Middle frontal gyrus (tissue), 1 donor: ENCODE results near the gene CNOT1.
"Not testable (repeated sequence)": the region's sequence is repeated elsewhere in the genome, so short reads cannot be mapped to it uniquely, and the experiment has no call there.

Experiments used
- DNase-seq: peaks from one replicate; pipeline ENCODE4 v3.0.0-alpha.2; 2015; ENCODE audit warnings: low spot score; ENCODE audit errors: extremely low spot score

Gene CNOT1

DNA sequence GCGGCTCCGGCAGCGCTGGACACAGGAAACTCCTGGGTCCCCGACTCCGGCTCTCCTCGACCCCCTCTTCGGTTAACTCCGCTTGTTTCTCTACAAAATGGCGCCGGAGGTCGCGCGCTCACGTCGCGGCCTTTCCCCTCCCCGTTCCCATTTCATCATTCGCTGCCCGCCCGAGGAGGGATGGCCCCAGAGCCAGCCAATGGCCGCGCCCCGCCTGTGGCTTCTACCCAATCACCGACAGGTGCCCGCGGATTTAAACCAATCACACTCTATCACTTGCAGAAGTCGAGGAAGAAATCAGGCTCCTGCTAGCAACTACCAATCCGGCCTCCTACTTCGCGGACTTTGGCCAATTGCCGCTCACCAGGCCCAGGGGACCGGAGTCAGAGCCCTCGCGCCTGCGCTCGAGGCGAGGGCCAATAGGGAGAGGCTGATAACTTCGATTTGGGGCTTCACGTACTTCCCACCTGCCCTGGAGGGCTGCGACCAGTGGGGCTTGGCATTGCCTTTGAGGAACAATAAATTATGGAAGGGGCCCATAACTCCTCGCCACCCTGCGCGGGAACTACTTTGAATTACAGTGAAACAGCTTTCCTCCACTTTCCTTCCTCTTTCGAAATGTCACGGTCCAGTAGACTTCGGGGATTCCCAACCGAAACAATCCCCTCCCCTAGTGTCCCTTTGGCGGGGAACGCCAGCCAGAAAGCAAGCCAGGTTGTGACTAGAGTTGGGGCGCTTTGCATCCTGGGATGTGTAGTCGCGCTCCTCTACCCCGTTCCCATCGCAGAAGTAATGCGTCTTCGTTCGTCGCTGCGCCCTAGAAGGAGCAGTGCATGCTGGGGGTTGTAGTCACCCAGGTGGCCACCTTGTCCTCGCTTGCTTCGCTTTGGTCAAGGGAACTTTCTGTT is at the start of gene CNOT1:
TSS of gene CNOT1 (minus strand) at position 94 of the 908 bp plus-strand sequence. CDS start 30,489 bp downstream, outside the sequence.
- DNase-seq, result peak; percentile 96

DNA sequence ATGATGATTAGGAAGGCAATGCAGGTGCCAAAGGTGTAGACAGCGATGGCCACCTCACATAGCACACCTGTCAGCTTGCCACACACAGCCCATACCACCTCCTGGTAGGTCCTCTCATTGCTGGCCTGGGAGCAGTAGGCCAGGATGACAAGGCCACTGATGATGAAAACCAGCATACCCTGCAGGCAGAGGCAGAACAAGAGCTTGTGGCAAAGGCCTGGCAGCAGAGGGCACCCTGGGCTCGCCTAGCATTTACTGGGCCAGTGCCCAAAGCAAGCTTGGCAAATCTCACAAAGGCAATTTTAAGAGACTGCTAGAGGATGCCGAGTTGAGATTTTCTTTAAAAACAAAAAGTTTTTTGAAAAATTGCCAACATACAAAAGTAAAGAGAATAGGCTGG is 49.1 kb upstream of the CNOT1 start:
- no peak for DNase-seq

DNA sequence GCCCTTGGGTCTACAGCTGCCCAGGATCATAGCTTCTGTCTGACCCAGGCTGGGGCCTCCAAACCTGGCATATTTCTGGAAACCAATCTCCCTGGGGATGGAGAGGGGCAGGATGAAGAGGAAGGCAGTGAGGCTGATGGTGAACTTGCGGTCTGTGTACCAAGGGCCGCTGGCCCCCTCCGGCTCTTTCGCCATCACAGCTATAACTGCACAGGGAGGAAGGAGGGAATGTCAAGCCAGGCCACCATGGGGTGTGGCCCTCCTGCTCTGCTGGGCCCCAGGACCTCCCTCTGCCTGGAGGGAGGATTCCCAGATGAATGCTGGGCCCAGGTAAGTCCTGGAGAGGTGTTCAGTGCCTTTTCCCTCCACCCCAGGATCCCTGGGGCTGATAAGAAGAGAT is 48.6 kb upstream of the CNOT1 start:
- no peak for DNase-seq

DNA sequence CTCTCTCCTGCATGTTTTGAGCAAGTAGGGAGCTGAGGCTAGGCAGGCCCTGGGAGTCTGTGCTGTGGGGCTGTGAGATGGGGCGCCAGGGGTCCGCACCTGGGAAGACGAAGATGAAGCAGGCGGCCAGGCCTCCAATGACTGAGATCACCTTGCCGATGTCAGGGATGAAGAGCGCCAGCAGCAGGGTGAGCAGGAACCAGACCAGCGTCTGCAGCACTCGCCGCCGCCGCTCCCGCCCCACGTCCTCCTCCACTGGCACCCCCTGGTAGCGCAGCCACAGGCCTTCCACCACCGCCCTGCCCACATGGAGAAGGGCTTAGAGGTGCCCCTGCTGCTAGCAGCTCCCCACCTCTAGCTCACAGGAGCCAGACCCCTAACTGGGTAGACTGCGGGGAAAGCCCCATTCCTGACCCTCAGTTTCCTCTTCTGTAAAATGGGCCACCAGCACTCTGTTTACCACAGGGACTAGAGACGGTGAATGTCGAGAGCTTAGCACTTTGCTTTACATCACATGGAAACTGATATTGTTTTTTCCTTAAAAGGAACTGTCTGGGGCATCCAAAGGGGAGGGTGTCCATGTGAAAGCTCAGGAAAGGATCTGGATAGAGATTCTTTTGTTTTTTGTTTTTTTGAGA is 41.4 kb upstream of the CNOT1 start:
- DNase-seq, result no peak

DNA sequence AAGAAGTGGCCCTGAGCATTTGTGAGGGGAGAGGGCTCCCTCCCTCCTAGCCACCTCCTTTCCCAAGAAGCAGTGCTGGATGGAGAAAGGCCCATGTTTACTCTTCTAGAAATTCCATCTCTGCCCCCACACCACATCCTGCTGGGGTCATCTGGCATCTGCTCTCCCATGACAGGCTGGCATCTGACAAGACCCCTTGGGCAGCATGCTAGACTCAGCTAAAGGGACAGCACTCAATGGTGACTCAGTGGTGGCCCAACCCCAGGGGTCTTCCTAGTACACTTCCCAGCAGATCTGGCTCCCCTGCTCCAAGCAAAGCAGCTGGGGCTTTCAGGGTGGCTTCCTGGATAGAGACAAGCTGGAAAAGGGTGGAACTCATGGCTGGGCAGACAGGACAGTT is 40.6 kb upstream of the CNOT1 start:
- no peak for DNase-seq

DNA sequence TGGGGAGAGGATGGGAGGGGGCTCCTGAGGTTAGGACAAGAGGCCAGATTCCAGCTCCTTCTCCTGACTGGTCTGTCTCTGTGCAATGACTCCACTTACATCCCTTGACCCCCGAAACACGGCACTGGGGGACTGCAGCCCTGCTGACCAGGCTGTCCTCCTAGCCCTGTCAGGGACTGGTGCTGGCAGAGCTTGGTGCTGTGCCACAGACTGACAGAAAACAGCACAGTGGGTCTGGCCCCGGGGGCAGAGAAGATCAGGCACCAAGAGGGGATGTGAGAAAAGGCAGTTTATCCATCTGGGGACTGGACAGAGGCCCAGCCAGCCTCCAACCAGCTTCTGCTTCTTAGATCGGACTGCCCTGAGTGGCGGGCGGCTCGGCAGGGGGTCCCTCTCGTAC is 35.6 kb upstream of the CNOT1 start:
- no peak for DNase-seq

DNA sequence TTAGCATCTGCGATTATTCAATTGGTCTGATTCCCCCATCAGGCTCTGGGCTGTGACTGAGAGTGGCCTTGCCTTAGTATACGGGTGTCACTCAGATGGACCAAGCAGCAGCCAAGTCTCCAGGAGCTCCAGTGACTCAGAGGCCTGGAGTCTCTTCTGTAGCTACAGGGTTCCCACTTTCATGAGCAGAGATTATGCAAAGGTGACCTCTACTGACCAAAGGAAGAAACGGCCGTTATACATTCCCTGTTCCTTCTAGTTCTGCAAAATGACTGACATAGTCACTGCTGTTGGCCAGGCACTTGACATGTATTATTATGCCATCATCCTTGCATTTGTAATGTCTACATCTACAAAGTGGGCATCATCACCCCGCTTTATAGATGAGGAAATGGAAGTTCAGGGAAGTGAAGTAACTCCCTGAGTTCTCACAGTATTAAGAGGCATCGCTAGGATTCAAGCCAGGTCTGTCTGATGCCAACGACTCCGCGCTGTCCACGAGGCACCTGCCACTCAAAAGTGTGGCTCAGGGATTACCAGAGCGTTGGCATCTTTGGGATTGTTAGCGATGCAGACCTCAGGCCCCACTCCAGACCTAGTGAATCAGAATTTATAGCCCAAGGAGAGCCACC is 31.7 kb upstream of the CNOT1 start:
- peak; percentile 27 for DNase-seq

DNA sequence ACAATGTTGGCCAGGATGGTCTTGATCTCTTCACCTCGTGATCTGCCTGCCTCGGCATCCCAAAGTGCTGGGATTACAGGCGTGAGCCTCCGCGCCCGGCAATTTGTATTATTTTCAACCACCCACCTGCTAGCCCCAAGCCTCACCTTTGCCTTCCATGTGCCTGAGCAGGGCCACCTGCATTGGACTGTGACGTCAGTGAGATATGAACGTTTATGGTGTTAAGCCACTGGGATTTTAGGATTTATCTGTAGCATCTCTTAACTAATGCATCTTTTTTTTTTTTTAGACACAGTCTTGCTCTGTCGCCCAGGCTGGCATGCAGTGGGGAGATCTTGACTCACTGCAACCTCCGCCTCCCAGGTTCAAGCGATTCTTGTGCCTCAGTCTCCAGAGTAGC is 30.3 kb upstream of the CNOT1 start:
- not testable (repeated sequence) for DNase-seq

DNA sequence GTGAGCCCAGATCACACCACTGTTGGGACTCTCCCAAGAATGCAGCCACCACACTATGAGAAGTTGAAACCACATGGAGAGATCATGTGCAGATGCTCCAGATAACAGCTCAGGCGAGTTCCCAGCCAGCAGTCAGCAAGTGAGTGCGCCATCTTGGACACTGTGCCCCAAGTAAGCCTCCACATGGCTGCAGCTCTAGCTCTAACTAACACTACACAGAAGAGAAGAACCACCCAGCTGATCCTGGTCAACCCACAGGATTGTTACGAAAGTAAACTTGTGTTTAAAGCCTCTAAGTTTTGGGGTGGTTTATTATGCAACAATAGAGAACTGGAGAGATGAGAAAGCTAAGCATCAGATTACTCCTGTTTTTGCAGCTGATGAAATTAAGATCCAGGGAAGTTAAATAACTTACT is 29.2 kb upstream of the CNOT1 start:
- no peak for DNase-seq

DNA sequence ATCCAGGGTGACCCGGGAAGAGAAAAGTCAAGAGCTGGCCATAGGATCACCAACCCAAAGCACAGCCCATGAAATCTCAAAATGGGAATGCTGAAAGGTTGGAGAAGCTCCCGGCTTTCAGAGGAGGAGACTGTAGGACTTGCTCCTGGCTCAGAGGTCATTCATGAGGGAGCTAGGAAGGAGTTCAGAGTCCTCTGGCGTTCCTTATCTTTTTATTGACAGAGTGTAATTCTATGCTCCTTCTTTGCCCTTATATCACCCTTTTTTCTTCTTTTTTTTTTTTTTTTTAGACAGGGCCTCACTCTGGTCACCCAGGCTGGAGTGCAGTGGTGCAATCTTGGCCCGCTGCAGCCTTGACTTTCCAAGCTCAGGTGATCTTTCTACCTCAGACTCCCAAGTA is 27.3 kb upstream of the CNOT1 start:
- no peak for DNase-seq

DNA sequence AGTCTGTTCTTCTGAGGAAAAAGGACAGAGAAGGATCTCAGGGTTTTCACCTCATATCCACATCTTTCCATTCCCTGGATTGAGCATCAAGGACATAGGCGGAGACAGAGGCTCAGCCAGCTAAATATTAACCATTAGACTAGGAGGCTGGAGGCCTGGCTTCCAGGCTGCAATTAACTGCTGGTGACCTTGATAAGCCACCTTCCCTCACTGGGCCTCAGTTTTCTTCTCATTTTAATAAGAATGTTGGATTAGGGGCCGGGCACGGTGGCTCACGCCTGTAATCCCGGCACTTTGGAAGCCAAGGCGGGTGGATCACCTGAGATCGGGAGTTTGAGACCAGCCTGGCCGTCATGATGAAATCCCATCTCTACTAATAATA is 25.6 kb upstream of the CNOT1 start:
- DNase-seq, result no peak

DNA sequence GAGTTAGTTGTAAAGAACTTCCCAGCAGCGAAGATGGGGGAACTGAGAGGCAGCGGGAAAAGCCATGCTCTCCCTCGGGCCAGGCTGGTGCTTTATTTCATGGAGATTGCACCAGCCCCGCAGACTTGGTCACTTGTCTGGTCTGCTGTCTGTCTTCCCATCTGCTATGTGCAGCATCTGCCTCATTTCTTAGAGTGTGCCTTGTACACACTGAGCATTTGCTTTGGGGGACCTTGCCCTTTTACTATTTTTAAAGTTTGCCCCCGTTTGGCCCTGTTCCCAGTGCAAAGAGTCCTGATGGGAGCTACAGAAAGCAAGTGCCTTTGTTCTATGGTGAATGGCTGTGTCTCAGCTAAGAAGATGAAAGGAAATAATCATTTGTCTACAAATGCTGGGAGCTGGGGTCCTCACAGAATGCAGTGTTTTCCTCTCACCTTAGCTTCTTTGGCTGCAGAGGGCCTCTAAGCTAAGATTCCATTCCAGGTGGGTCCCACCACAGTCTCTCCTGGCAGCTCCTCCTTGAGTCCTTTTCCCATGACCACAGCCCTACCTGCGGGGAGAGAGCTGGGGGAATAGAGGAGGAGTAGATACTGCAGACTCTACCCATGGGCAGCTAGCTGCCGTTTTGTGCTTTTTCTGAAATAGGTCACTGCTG is 25.1 kb upstream of the CNOT1 start:
- no peak for DNase-seq

DNA sequence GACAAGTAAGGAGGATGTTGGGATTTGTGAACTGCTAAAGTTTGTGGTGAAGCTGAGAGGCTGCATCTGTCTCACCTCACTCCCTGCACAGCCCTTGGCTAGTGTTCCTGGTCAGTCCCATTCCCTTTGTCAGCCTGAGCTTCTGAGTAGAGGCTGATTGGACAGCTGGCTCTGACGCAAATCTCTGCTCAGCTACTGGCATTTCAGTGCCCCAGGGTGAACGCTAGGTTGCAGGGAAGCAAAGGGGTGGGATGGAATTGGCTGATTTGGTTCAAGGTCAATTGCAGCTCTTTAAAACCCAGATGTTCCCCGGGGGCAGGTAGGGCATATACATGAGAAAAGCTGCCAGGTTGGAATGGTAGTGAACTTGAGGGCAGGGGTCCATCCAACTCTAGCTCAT is 23.1 kb upstream of the CNOT1 start:
- no peak for DNase-seq

DNA sequence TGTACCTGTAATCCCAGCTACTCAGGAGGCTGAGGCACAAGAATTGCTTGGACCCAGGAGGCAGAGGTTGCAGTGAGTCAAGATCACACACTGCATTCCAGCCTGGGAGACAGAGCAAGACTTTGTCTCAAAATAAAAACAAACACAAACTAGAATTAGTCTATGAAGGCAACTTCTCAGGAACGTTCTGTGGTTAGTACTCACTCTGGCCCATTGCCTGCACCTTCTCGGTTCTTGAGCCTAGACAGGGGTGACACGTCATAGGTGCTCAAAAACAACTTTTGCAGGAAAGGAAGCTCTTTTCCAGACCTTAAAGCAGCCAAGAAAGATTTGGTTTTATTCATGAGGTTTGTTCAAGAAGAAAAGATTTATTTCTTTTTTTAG is 22.3 kb upstream of the CNOT1 start:
- no peak for DNase-seq

DNA sequence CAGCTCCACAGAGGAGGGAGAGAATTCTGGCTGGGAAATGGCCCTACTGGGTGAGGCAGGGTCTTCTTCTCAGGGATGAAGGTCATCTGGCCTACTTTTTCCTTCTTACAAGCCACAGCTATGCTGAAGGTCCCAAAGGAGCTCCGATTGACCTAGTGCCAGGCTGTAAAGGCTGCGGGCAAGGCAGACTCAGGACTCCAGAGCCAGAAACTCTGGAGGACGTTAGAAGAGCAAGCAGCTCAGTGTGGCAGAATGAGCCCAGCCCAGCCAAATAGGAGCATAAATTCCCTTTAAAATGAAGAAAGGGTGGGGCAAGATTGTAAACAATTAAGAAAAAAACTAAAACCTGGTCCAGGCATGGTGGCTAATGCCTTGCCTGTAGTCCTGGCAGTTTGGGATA is 20.1 kb upstream of the CNOT1 start:
- DNase-seq, result no peak

DNA sequence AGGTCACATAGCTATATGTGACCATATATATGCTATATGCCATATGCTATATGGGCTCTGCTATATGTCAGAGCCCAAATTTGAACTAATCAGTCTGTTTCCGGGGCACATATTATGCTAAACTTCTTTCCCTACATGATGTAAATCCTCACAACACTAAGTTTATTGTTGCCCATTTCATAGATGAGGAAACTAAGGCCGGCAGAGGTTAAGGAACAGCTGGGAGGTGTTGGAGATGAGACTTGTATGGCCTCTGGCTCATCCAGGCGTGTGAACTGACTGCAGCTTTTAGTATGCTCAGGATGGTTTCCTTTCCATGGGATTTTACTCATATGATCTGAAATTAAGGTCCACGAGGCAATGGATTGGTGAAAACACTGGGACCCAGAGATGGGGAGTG is 17.5 kb upstream of the CNOT1 start:
- no peak for DNase-seq

DNA sequence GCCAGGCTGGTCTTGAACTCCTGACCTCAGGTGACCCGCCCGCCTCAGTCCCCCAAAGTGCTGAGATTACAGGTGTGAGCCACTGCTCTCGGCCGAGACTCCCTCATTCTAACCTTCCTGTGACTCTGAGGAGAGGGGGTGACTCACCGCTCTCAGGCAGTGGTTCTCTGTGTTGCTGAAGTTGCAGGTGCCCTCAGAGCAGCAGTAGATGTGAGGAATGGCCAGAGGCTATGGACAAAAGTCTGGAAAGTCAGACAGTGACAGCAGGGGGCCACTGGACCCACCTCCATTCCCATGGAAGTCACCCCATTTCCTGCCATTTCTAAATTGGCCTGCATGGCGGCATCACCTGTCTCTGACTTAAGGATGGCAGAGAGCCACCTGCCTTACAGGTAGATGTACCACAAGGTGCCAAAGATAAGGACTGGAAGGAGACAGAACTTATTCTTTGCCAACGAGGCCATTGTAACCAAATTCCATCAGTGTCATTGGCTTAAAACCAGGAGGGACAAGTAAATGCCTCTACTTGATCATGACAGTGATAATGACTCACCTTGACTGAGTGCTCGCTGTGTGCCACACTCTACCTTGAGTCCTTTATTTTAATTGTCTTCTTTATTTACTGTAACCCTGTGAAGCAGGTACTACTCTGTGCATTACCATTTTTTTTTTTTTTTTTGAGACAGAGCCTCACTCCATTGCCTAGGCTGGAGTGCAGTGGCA is 15.3 kb upstream of the CNOT1 start:
- no peak for DNase-seq

DNA sequence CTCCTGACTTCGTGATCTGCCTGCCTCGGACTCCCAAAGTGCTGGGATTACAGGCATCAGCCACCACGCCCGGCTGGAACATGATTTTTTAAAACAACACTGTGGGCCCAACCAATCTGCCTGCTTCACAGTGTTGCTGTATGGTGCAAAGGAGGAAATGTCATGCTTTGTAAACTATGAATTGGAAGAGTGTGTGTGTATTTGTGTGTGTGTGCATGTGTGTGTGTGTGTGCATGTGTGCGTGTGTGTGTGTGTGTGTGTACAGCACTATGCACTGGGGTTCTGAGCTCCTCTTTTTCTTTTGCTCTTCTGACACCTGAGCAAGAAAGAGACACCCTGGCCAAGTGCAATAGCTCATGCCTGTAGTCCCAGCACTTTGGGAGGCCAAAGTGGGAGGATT is 14.5 kb upstream of the CNOT1 start:
- no peak for DNase-seq

DNA sequence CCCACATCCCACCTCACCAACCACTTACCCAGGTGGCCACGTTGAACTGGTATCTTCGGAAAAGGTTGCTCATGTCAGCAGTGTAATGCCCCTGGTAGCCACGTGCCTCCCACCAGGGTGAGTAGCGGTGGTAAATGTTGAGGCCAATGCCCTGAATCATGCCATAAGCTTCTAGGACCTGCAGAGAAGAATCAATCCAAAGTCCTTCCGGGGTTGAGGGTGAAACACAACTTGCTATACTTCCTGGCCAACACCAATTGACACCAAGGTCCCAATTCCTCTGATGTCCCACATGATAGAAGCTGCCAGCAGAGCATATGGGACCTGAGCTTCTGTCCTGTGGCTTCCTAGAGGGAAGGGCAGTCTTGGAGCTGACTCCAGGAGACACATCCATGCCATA is 11.3 kb upstream of the CNOT1 start:
- DNase-seq, result no peak

DNA sequence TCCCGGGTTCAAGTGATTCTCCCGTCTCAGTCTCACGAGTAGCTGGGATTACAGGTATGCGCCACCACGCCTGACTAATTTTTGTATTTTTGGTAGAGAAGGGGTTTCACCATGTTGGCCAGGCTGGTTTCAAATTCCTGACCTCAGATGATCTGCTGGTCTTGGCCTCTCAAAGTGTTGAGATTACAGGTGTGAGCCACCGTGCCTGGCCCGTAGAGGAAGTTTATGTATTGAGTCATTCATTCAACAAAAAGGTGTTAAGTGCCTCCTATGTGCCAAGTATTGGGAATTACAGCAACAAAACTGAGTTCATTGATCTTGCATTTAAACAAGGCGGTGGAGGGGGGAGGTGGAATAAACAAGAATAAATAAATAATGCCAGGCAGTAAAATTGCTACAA is 10.2 kb upstream of the CNOT1 start:
- no peak for DNase-seq

DNA sequence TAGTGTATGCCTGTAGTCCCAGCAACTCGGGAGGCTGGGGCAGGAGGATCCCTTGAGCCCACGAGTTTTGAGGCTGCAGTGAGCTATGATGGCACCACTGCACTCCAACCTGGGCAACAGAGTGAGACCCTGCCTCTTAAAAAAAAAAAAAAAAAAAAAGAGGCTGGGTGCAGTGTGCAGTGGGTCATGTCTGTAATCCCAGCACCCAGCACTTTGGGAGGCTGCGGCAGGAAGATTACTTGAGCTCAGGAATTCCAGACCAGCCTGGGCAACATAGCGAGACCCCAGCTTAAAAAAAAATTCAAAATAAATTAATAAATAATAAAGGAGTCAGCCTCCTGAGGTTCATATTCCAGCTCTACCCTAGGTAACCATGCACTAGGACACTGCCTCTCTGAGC is 9.6 kb upstream of the CNOT1 start:
- no peak for DNase-seq
